Memory B cell (primary cell): ENCODE measurements around the gene RASGRP2.

ENCODE experiments used
- ATAC-seq: fragments of 150-1000 bp; cut with Tn5 transposase; 2 replicates; pipeline ENCODE4 v1.10.0; 2021; ENCODE audit warnings: low read depth, mild to moderate bottlenecking, moderate library complexity
- DNase-seq, 2 donors: peaks; one replicate each; pipeline ENCODE4 v3.0.0; 2022; ENCODE audit warnings: low spot score in 2 of 2
- H3K27ac Mint-ChIP-seq: one replicate; pipeline ENCODE4 v1.8.0; 2022; ENCODE audit warnings: mild to moderate bottlenecking, moderate library complexity, mixed read lengths
- H3K27me3 Mint-ChIP-seq: one replicate; pipeline ENCODE4 v1.8.0; 2022; ENCODE audit warnings: mixed read lengths
- H3K36me3 Mint-ChIP-seq: one replicate; pipeline ENCODE4 v1.8.0; 2022; ENCODE audit warnings: mild to moderate bottlenecking, mixed read lengths
- H3K4me1 Mint-ChIP-seq: one replicate; pipeline ENCODE4 v1.8.0; 2022; ENCODE audit warnings: mixed read lengths
- H3K4me3 Mint-ChIP-seq: one replicate; pipeline ENCODE4 v1.8.0; 2022; ENCODE audit warnings: mild to moderate bottlenecking, moderate library complexity, mixed read lengths
- H3K9me3 Mint-ChIP-seq: one replicate; pipeline ENCODE4 v1.8.0; 2022; ENCODE audit warnings: mixed read lengths

Gene RASGRP2

GRCh38 chr11:64764753-64765152, 20.8 kb upstream of the RASGRP2 start:
- H3K27ac Mint-ChIP-seq, result peak overlapping the region; percentile 88
- H3K4me1 Mint-ChIP-seq, result peaks cover 64% of the 10 kb centered on the region
- H3K4me3 Mint-ChIP-seq, result peak overlapping the region; percentile 82
- peaks cover 42% of the 10 kb centered on the region for H3K36me3 Mint-ChIP-seq
- DNase-seq (no peak), ATAC-seq (no peak)
- H3K27me3 Mint-ChIP-seq, result no peaks in the 10 kb centered on the region
- no peaks in the 10 kb centered on the region for H3K9me3 Mint-ChIP-seq

GRCh38 chr11:64764040-64764611, 20.2 kb upstream of the RASGRP2 start:
- peaks cover 65% of the 10 kb centered on the region for H3K4me1 Mint-ChIP-seq

GRCh38 chr11:64763526-64764039, 19.6 kb upstream of the RASGRP2 start:
- Mint-ChIP-seq H3K36me3 (peaks cover 32% of the 10 kb centered on the region), H3K27me3 (no peaks in the 10 kb centered on the region), H3K4me1 (peaks cover 63% of the 10 kb centered on the region), H3K27ac (peak overlapping the region; percentile 88), H3K9me3 (no peaks in the 10 kb centered on the region), H3K4me3 (peak overlapping the region; percentile 82)
- ATAC-seq (no peak), DNase-seq (no peak)

More at GRCh38 chr11:64764040-64764611, 20.2 kb upstream of the RASGRP2 start:
- H3K36me3 Mint-ChIP-seq, result peaks cover 37% of the 10 kb centered on the region
- H3K9me3 Mint-ChIP-seq, result no peaks in the 10 kb centered on the region
- no peaks in the 10 kb centered on the region for H3K27me3 Mint-ChIP-seq
- H3K27ac Mint-ChIP-seq, result peak overlapping the region; percentile 88
- H3K4me3 Mint-ChIP-seq, result peak overlapping the region; percentile 82
- peak; percentile 42 to 56 for DNase-seq
- peak; percentile 68 for ATAC-seq

- no peaks in the 10 kb centered on the region for H3K9me3 Mint-ChIP-seq
- DNase-seq (peak in 1 of 2 donors; percentile 44), ATAC-seq (peak; percentile 41)
- H3K36me3 Mint-ChIP-seq, result peaks cover 25% of the 10 kb centered on the region
- peaks cover 58% of the 10 kb centered on the region for H3K4me1 Mint-ChIP-seq
- peak overlapping the region; percentile 88 for H3K27ac Mint-ChIP-seq
- peak overlapping the region; percentile 78 for H3K4me3 Mint-ChIP-seq
- H3K27me3 Mint-ChIP-seq, result no peaks in the 10 kb centered on the region
These were observed 19.0 kb upstream of the RASGRP2 start for GRCh38 chr11:64762674-64763525.

- peak overlapping the region; percentile 78 for H3K4me3 Mint-ChIP-seq
- peaks cover 21% of the 10 kb centered on the region for H3K36me3 Mint-ChIP-seq
- DNase-seq, result no peak
- H3K27me3 Mint-ChIP-seq, result no peaks in the 10 kb centered on the region
- H3K27ac Mint-ChIP-seq, result peak overlapping the region; percentile 88
- no peaks in the 10 kb centered on the region for H3K9me3 Mint-ChIP-seq
- peaks cover 57% of the 10 kb centered on the region for H3K4me1 Mint-ChIP-seq
- peak; percentile 7 for ATAC-seq
These were observed 18.3 kb upstream of the RASGRP2 start for GRCh38 chr11:64762277-64762673.

GRCh38 chr11:64760759-64761420, 16.9 kb upstream of the RASGRP2 start:
- ATAC-seq (no peak), DNase-seq (no peak)
- H3K4me1 Mint-ChIP-seq, result peaks cover 53% of the 10 kb centered on the region
- no peaks in the 10 kb centered on the region for H3K9me3 Mint-ChIP-seq
- H3K36me3 Mint-ChIP-seq, result peaks cover 18% of the 10 kb centered on the region
- H3K27me3 Mint-ChIP-seq, result no peaks in the 10 kb centered on the region
- H3K27ac Mint-ChIP-seq, result peak overlapping the region; percentile 41
- H3K4me3 Mint-ChIP-seq, result peak overlapping the region; percentile 47

- ATAC-seq (no peak), DNase-seq (no peak)
- peak within 1 kb of the TSS; percentile 76 for H3K27ac Mint-ChIP-seq
- peak within 1 kb of the TSS; percentile 24 for H3K4me3 Mint-ChIP-seq
- no peaks in the 10 kb centered on the region for H3K9me3 Mint-ChIP-seq
- H3K27me3 Mint-ChIP-seq, result no peaks in the 10 kb centered on the region
- H3K4me1 Mint-ChIP-seq, result peaks cover 47% of the 10 kb centered on the region
- H3K36me3 Mint-ChIP-seq, result peaks cover 11% of the 10 kb centered on the region
These were observed 16.1 kb upstream of the RASGRP2 start, which contains the start of gene PYGM for GRCh38 chr11:64759722-64760719. TSS of gene PYGM (minus strand) at chr11:64759974. CDS start at chr11:64759898, 76 bp downstream.

GRCh38 chr11:64759131-64759721, 15.3 kb upstream of the RASGRP2 start:
- H3K9me3 Mint-ChIP-seq, result no peaks in the 10 kb centered on the region
- H3K4me1 Mint-ChIP-seq, result peaks cover 41% of the 10 kb centered on the region
- ATAC-seq (no peak), DNase-seq (no peak)
- H3K27me3 Mint-ChIP-seq, result no peaks in the 10 kb centered on the region
- no peak overlapping the region for H3K4me3 Mint-ChIP-seq
- H3K27ac Mint-ChIP-seq, result peak overlapping the region; percentile 76
- H3K36me3 Mint-ChIP-seq, result peaks cover 5% of the 10 kb centered on the region

GRCh38 chr11:64758330-64759079, 14.6 kb upstream of the RASGRP2 start:
- no peak overlapping the region for H3K4me3 Mint-ChIP-seq
- H3K4me1 Mint-ChIP-seq, result peaks cover 38% of the 10 kb centered on the region
- H3K27me3 Mint-ChIP-seq, result no peaks in the 10 kb centered on the region
- no peak overlapping the region for H3K27ac Mint-ChIP-seq
- ATAC-seq (no peak), DNase-seq (no peak)
- peaks cover 5% of the 10 kb centered on the region for H3K36me3 Mint-ChIP-seq
- H3K9me3 Mint-ChIP-seq, result no peaks in the 10 kb centered on the region

GRCh38 chr11:64757549-64758329, 13.8 kb upstream of the RASGRP2 start:
- H3K27ac Mint-ChIP-seq, result no peak overlapping the region
- no peaks in the 10 kb centered on the region for H3K9me3 Mint-ChIP-seq
- no peak for DNase-seq
- no peak for ATAC-seq
- H3K4me3 Mint-ChIP-seq, result no peak overlapping the region
- no peaks in the 10 kb centered on the region for H3K27me3 Mint-ChIP-seq
- H3K4me1 Mint-ChIP-seq, result peaks cover 33% of the 10 kb centered on the region
- peaks cover 8% of the 10 kb centered on the region for H3K36me3 Mint-ChIP-seq

- no peaks in the 10 kb centered on the region for H3K9me3 Mint-ChIP-seq
- no peaks in the 10 kb centered on the region for H3K27me3 Mint-ChIP-seq
- no peak for ATAC-seq
- H3K4me3 Mint-ChIP-seq, result no peak overlapping the region
- H3K36me3 Mint-ChIP-seq, result peaks cover 7% of the 10 kb centered on the region
- no peak for DNase-seq
- H3K4me1 Mint-ChIP-seq, result peaks cover 29% of the 10 kb centered on the region
- H3K27ac Mint-ChIP-seq, result no peak overlapping the region
These were observed 11.9 kb upstream of the RASGRP2 start for GRCh38 chr11:64755681-64756361.
